Spleen (tissue), 11 donors: ENCODE results near the gene USF3. TPM values are rescaled to one million over a fixed set of nuclear protein-coding genes. Genes with fewer than 3 reads are reported as not detected.

Experiments used
- DNase-seq: peaks from one replicate; pipeline ENCODE4 v3.0.0-alpha.2; 2020
- H3K27ac ChIP-seq, 8 donors: fragments of 200-600 bp; sonication (generic) in 7 of 8; 1 replicate in 4 of 8; 2 replicates in 4 of 8; pipeline versions ENCODE4 v1.5.0 to v1.8.0; 2016 to 2021; ENCODE audit warnings: inconsistent platforms in 4 of 8, mild to moderate bottlenecking in 4 of 8, moderate library complexity in 1 of 8
- H3K27me3 ChIP-seq, 7 donors: fragments of 200-600 bp; sonication (generic) in 6 of 7; replicated peaks in 1 of 7; 1 replicate in 4 of 7; 2 replicates in 3 of 7; pipeline versions ENCODE4 v1.5.0 to v1.8.0; 2016 to 2021; ENCODE audit warnings: inconsistent platforms in 3 of 7, mild to moderate bottlenecking in 1 of 7
- H3K36me3 ChIP-seq, 6 donors: fragments of 200-600 bp; sonication (generic) in 5 of 6; 1 replicate in 4 of 6; 2 replicates in 2 of 6; pipeline versions ENCODE4 v1.5.0 to v1.8.0; 2016 to 2021; ENCODE audit warnings: inconsistent platforms in 2 of 6
- H3K4me1 ChIP-seq, 6 donors: fragments of 200-600 bp; sonication (generic) in 5 of 6; 1 replicate in 3 of 6; 2 replicates in 3 of 6; pipeline versions ENCODE4 v1.5.0 to v1.8.0; 2016 to 2021; ENCODE audit warnings: inconsistent platforms in 3 of 6
- H3K4me3 ChIP-seq, 8 donors: fragments of 200-600 bp; sonication (generic) in 7 of 8; 1 replicate in 4 of 8; 2 replicates in 4 of 8; pipeline versions ENCODE4 v1.5.0 to v1.8.0; 2016 to 2021; ENCODE audit warnings: inconsistent platforms in 4 of 8, mild to moderate bottlenecking in 4 of 8, moderate library complexity in 2 of 8
- H3K9me3 ChIP-seq, 8 donors: fragments of 200-600 bp; sonication (generic) in 7 of 8; 1 replicate in 4 of 8; 2 replicates in 4 of 8; pipeline versions ENCODE4 v1.5.0 to v1.8.0; 2016 to 2021; ENCODE audit warnings: inconsistent platforms in 4 of 8
- POLR2A ChIP-seq, 3 donors: fragments of 450-650 bp; IDR thresholded peaks; one replicate each; pipeline ENCODE4 v1.5.1; 2017; ENCODE audit warnings: antibody characterized with exemption in 3 of 3, mild to moderate bottlenecking in 1 of 3
- POLR2AphosphoS5 ChIP-seq, 3 donors: sonication (generic); formaldehyde crosslinking; IDR thresholded peaks; one replicate each; pipeline ENCODE4 v1.5.1; 2017; ENCODE audit warnings: antibody characterized with exemption in 3 of 3
- WGBS, 5 donors: extraction: QIAGEN DNeasy Blood & Tissue Kit in 3 of 5; methylation state at CpG; one replicate each; pipeline versions ENCODE4 v1.1.5 to v1.1.7; 2013 to 2018; 5-methylcytosine and 5-hydroxymethylcytosine counted together
- intact Hi-C: fragments of 100-400 bp; cut with DNase I; formaldehyde crosslinking; loops from one replicate; pipeline ENCODE4 v1.15.0; 2023; ENCODE audit warnings: low total_unique reads
- polyA plus RNA-seq, 3 donors: library from polyadenylated mRNA; stranded (reverse); fragments of 200-250 nt; gene quantifications; one replicate each; pipeline ENCODE4 v1.2.1, GENCODE V29; 2013
- total RNA-seq, 7 donors: library from RNA; depleted of rRNA in 3 of 7; stranded (reverse); fragments of >200 nt in 3 of 7; fragmentation: NEBNext Ultra II Directional in 4 of 7; extraction: Animal tissue kit (Norgen Biotek cat#: 25700) in 4 of 7; gene quantifications; one replicate each; pipeline versions ENCODE4 v1.1.0 to v1.2.1, GENCODE V29; 2016 to 2021
- TF ChIP-seq, protein P1 (sequence below), 11 experiments: fragments of 200-600 bp in 7 of 11; fragments of 450-650 bp in 4 of 11; sonication (generic) in 4 of 11; IDR thresholded peaks in 8 of 11; conservative IDR thresholded peaks in 3 of 11; 1 replicate in 7 of 11; 2 replicates in 4 of 11; pipeline versions ENCODE4 v1.4.0 to v1.8.0; 2016 to 2021; ENCODE audit warnings: antibody characterized with exemption in 11 of 11, inconsistent platforms in 4 of 11, mild to moderate bottlenecking in 1 of 11
- donor health status: healthy with polysubstance abuse.
- donor health status: DM: no; HTN: no; CAD: no; lungs with moderate emphysema.
- donor health status: DM: no; HTN: no; CAD: no.
- donor health status: Bipolar disorder and iron deficiency.
- donor health status: healthy.
- donor health status: DM: no; HTN: no; CAD: no.
- donor health status: DM: yes; HTN: yes; CAD: no.

The USF3 gene
- total and polyA plus RNA-seq, 10 donors = 5.5 to 36.0 (median 25.7) TPM

DNA sequence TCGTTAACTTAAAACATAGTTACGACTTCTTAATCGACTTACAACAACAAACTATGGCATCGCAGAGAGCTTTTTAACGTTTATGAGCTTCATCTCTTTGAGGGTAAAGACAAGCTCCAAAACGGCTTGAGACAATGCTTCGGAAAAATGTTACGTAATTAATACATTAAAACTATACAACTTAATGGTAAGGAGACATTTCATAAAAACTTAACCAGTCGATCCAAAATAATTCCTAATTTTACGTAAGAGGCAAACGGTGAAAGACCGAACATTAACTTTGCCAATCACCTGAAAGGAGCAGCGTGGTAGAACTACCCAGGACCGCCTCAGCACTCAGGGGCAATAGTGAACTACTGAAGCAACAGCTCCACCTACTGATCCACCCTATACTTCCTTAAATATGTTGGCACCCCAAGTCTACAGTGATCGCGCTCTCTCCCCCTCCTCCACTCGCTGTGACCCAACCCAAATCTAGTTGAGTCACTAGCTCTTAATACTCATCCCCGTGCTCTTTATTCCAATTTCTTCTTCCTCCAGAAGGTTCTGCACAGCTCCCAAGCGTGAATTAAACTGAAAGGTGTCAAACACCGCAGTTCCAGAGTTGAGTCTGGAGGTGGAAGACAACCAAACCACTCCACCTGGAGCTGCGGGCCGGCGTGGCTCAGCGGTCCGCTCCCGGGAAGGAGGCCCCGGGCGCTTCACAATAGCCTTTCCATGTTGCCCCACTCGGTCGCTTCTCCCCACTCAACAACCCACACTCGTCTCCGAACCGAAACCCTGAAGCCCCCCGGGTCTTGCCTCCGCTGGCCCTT lies 48.7 kb upstream of the USF3 start:
- intact Hi-C loops = loop anchor here (5.0 to 10.0 kb wide), 2 partner anchors 90 to 248 kb away; partner anchors contain the start of gene GRAMD1C
- Histone ChIP-seq H3K4me1 (peaks cover 39 to 81% (median 75%) of the 10 kb centered on the region in 6 donors), H3K27me3 (no peaks in the 10 kb centered on the region), H3K36me3 (no peaks in the 10 kb centered on the region), H3K4me3 (peak overlapping the region; percentile 63 to 89 (median 77)), H3K9me3 (no peaks in the 10 kb centered on the region), H3K27ac (peak overlapping the region; percentile 93 to 99 (median 98))
- peak; percentile 87 for DNase-seq
- TF ChIP-seq POLR2A (IDR thresholded peaks at IDR 0.05) (no peak), POLR2AphosphoS5 (IDR thresholded peaks at IDR 0.05) (peak in 1 of 3 donors; percentile 75)
- TF ChIP-seq, protein P1, sequence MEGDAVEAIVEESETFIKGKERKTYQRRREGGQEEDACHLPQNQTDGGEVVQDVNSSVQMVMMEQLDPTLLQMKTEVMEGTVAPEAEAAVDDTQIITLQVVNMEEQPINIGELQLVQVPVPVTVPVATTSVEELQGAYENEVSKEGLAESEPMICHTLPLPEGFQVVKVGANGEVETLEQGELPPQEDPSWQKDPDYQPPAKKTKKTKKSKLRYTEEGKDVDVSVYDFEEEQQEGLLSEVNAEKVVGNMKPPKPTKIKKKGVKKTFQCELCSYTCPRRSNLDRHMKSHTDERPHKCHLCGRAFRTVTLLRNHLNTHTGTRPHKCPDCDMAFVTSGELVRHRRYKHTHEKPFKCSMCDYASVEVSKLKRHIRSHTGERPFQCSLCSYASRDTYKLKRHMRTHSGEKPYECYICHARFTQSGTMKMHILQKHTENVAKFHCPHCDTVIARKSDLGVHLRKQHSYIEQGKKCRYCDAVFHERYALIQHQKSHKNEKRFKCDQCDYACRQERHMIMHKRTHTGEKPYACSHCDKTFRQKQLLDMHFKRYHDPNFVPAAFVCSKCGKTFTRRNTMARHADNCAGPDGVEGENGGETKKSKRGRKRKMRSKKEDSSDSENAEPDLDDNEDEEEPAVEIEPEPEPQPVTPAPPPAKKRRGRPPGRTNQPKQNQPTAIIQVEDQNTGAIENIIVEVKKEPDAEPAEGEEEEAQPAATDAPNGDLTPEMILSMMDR (IDR thresholded peaks at IDR 0.05 in 8 of 11, conservative IDR thresholded peaks at IDR 0.05 in 3 of 11) = peak; percentile 39 to 86 (median 76)
- WGBS, 5 donors = 0 to 1% (median 1%) methylated on average over 35 of the region's 35 CpGs

DNA sequence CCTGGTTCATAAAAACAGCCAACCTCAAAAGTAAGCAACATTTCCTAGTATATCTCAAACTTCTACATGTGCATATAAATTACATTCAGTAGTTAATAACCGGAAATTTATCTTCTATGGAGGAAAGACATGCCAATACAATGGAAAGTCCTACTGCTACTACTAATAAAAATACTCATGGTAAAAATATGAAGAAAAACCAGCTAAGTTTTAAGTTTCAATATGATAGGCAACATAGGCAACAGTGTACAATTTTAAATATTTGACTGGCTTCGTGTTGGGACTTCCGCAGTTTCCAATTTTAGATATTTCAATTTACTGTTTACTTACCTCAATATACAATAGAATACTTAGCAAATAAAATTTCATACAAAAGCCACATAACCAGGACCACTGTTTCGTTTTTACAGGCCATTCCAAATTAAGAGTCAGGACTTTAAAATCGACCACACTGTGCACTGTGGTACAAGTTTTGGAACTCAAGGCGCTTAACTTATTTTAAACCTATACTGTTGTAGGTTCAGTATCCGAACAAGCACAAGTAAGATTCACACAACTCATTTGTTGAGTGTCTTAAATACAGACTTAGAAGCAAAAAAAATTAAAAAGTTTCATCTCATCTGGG lies 46.7 kb upstream of the USF3 start:
- Histone ChIP-seq H3K4me1 (peaks cover 37 to 81% (median 63%) of the 10 kb centered on the region in 6 donors), H3K27me3 (no peaks in the 10 kb centered on the region), H3K27ac (peak overlapping the region in 5 of 8 donors; percentile 18 to 98 (median 98)), H3K9me3 (no peaks in the 10 kb centered on the region), H3K36me3 (no peaks in the 10 kb centered on the region), H3K4me3 (peak overlapping the region in 2 of 8 donors; percentile 73 to 85)
- DNase-seq = no peak
- WGBS, 5 donors = 49 to 69% (median 63%) methylated on average over 7 of the region's 7 CpGs
- intact Hi-C loops = loop anchor here (5.0 to 10.0 kb wide), 2 partner anchors 92 to 246 kb away; partner anchors contain the start of gene GRAMD1C
- TF ChIP-seq POLR2A (IDR thresholded peaks at IDR 0.05) (no peak), POLR2AphosphoS5 (IDR thresholded peaks at IDR 0.05) (no peak)

DNA sequence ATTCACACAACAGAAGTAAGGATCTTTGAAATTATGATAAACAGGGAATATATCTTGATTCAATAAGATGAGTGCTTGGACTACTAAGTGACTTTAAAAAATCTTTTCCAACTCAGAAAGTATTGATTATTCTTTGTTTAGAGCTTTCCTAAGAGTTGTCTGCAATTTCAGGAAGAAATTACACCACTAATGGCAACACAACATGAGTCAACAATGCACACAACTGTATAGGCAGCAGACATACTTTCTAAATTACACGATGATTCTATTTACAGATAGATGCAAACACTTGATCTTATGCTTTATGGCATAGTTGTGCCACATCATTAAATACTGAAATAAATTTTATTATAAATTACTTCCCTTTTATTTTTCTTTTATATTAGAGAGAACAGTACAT lies 45.2 kb upstream of the USF3 start:
- intact Hi-C loops = loop anchor here (5.0 to 10.0 kb wide), 2 partner anchors 93 to 244 kb away; partner anchors contain the start of gene GRAMD1C
- Histone ChIP-seq H3K27me3 (no peaks in the 10 kb centered on the region), H3K4me1 (peaks cover 32 to 85% (median 66%) of the 10 kb centered on the region in 6 donors), H3K36me3 (no peaks in the 10 kb centered on the region), H3K4me3 (no peak overlapping the region), H3K27ac (peak overlapping the region in 5 of 8 donors; percentile 25 to 98 (median 66)), H3K9me3 (no peaks in the 10 kb centered on the region)
- DNase-seq = no peak
- no peak for TF ChIP-seq POLR2AphosphoS5 (IDR thresholded peaks at IDR 0.05)
- TF ChIP-seq, protein P1 (IDR thresholded peaks at IDR 0.05 in 8 of 11, conservative IDR thresholded peaks at IDR 0.05 in 3 of 11) = no peak
- no peak for TF ChIP-seq POLR2A (IDR thresholded peaks at IDR 0.05)
- 44 to 84% (median 60%) methylated on average over 1 of the region's 1 CpG for WGBS, 5 donors

DNA sequence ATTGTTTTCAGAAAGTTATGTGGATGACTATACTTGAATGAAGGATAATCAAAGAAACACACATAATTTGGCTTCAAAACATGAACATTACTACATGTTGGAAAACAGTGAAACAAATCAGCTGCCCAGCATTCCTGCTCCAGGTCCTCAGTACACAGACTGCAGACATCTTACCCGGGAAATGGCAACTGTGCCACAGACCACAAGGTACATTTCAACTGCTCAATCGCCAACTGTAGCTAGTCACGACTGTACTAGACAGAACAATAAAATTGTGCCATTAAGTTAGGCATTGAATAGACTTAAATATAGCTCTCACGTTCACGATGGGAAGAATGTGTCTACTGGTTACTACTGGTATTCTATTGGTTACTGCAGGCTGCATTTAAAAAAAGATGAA lies 44.6 kb upstream of the USF3 start:
- Histone ChIP-seq H3K36me3 (no peaks in the 10 kb centered on the region), H3K9me3 (no peaks in the 10 kb centered on the region), H3K27me3 (no peaks in the 10 kb centered on the region), H3K4me3 (no peak overlapping the region), H3K27ac (peak overlapping the region in 4 of 8 donors; percentile 25 to 98 (median 82)), H3K4me1 (peaks cover 36 to 90% (median 70%) of the 10 kb centered on the region in 6 donors)
- no peak for DNase-seq
- 49 to 70% (median 60%) methylated on average over 5 of the region's 5 CpGs for WGBS, 5 donors
- TF ChIP-seq, protein P1 (IDR thresholded peaks at IDR 0.05 in 8 of 11, conservative IDR thresholded peaks at IDR 0.05 in 3 of 11) = no peak
- TF ChIP-seq POLR2A (IDR thresholded peaks at IDR 0.05) = no peak
- no peak for TF ChIP-seq POLR2AphosphoS5 (IDR thresholded peaks at IDR 0.05)
- intact Hi-C loops = loop anchor here (5.0 to 10.0 kb wide), 2 partner anchors 94 to 244 kb away; partner anchors contain the start of gene GRAMD1C
